ENCODE data around the gene SLC41A2.

Gene SLC41A2

DNA sequence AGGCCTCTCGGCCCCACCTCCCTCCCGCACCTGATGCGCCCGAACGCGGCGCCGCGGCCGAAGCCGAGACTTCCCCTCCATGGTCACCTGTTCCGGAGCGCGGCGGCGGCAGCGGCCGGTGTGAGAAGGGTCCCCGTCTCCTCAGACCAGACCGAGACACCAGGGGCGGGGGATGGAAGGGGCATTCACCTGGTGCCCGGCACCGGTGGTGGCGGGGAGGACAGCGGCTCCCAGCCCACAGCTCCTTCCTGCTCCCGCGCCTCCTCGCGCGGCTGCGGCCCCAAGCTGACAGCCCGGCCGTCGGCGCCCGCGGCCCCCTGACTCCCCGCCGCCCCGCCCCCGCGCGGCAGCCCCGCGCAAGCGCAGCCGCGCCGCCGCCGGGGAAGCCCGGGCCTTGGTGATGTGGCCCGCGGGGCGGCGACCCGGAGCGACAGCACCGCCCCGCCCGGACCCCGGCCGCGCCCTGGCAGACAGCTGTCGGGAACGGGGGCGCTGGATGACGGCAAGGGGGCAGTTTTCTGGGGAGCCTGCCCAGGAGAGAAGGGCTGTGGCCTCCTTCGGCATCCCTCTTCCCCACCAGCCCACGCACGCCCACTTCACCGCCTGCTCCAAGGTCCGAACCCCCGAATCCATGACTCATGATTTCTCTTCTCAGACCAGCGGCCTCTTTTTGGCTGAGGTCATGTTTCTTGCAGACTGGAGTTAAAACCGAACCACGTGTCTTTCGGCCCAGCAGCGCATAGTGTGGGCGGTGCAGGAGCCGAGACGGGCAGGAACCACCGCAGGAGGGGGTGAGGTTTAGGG, at the start of gene SLC41A2:
Gene SLC41A2, minus strand, starts transcription at position 290 of the 804 bp plus-strand sequence. CDS start 29,763 bp downstream, outside the sequence.
- DNase-seq (ENCODE audit: low read depth) = peak; percentile 94
- H3K4me3 ChIP-seq (ENCODE audit: low read depth, low read length) = peak within 1 kb of the TSS; percentile 85
- TF ChIP-seq CTCF (conservative IDR thresholded peaks at IDR 0.05; ENCODE audit: low read depth, low read length) = peak; percentile 10

- no peak for TF ChIP-seq CTCF (conservative IDR thresholded peaks at IDR 0.05; ENCODE audit: low read depth, low read length)
- H3K4me3 ChIP-seq (ENCODE audit: low read depth, low read length) = no peak overlapping the region
- no peak for DNase-seq (ENCODE audit: low read depth)
Measured at GRCh38 chr12:105001476-105001875, 43.4 kb upstream of the SLC41A2 start.

DNA sequence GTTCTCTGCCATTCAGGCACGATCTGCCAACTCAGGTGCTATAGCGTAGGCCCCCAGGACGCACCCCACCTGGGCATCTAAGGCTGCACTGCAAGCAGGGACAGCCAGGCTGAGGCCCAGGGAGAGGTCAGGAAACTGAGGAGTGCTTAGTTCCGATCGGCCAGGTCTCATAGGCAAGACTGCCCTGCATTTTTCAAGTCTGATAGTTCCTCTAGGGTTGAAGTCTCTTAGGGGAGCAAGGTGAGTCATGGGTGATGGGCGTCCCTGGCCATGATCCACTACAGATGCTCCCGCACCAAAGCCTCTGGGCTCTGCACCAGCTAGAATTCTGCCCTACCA, 41.2 kb upstream of the SLC41A2 start:
- TF ChIP-seq CTCF (conservative IDR thresholded peaks at IDR 0.05; ENCODE audit: low read depth, low read length) = no peak
- no peak for DNase-seq (ENCODE audit: low read depth)
- H3K4me3 ChIP-seq (ENCODE audit: low read depth, low read length) = no peak overlapping the region

GRCh38 chr12:104998423-104999346, 40.6 kb upstream of the SLC41A2 start:
- no peak overlapping the region for H3K4me3 ChIP-seq (ENCODE audit: low read depth, low read length)
- no peak for TF ChIP-seq CTCF (conservative IDR thresholded peaks at IDR 0.05; ENCODE audit: low read depth, low read length)
- no peak for DNase-seq (ENCODE audit: low read depth)

DNA sequence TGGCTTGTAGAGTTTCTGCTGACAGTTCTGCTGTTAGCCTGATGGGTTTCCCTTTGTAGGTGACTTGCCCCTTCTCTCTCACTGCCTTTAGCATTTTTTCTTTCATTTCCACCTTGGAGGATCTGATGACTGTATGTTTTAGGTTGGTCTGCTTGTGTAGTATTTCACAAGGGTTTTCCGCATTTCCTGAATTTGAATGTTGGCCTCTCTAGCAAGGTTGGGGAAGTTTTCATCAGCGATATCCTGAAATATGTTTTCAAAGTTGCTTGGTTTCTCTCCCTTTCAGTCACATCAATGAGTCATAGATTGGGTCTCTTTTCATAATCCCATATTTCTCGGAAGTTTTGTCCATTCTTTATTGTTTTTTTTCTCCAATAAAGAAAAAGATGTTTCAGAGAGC, 39.5 kb upstream of the SLC41A2 start:
- no peak for DNase-seq (ENCODE audit: low read depth)
- no peak for TF ChIP-seq CTCF (conservative IDR thresholded peaks at IDR 0.05; ENCODE audit: low read depth, low read length)
- no peak overlapping the region for H3K4me3 ChIP-seq (ENCODE audit: low read depth, low read length)

- DNase-seq (ENCODE audit: low read depth) = no peak
- H3K4me3 ChIP-seq (ENCODE audit: low read depth, low read length) = no peak overlapping the region
- no peak for TF ChIP-seq CTCF (conservative IDR thresholded peaks at IDR 0.05; ENCODE audit: low read depth, low read length)
Measured at GRCh38 chr12:104994336-104994735, 36.2 kb upstream of the SLC41A2 start.
